ENCODE data around the gene TDG. TPM values are rescaled to one million over a fixed set of nuclear protein-coding genes. Genes with fewer than 3 reads are reported as not detected.

TDG gene
- polyA plus RNA-seq, 1 donor (not counting 4 experiments of a cell fraction or from before 2014, with no cell fraction given): 35.6 TPM

DNA sequence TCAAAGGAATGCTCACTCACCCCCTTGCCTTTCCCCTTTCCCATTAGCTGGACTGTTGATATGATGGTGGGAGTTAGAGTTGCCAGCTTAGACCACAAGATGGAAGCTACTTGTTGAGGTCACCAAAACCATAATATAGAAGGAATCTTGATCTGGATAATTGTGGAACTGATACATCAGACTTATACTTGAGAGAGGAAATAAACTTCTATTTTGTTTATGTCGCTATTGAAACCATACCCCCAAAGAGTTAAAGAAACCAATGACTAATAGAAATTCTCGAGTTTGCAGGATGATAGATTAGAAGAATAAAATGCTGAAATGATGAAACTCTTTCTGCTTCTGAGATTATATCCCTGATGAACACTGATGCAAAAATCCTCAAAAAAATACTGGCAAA, 37.9 kb downstream of the TDG start:
- Histone ChIP-seq H3K9me1 (ENCODE audit: control insufficient read depth, extremely low read depth, insufficient read depth, low read length) (no peaks in the 10 kb centered on the region), H3K27me3 (ENCODE audit: control insufficient read depth, extremely low read depth, insufficient read depth, low read length) (peaks cover 4% of the 10 kb centered on the region), H3K36me3 (ENCODE audit: control insufficient read depth in 2 of 2, extremely low read depth in 1 of 2, insufficient read depth in 2 of 2, low read length in 2 of 2) (no peaks in the 10 kb centered on the region), H3K9me3 (ENCODE audit: control insufficient read depth, low read depth, low read length) (no peaks in the 10 kb centered on the region), H3K4me2 (ENCODE audit: control insufficient read depth, extremely low read depth, insufficient read depth, low read depth, low read length) (no peak overlapping the region), H3K4me1 (ENCODE audit: control insufficient read depth, extremely low read depth, insufficient read depth, low read length) (peaks cover 10% of the 10 kb centered on the region), H2AFZ (ENCODE audit: control insufficient read depth, low read length) (no peak overlapping the region), H3K4me3 (ENCODE audit: control insufficient read depth in 2 of 3, extremely low read depth in 1 of 3, insufficient read depth in 2 of 3, low read depth in 1 of 3, low read length in 3 of 3) (no peak overlapping the region), H3K27ac (ENCODE audit: control insufficient read depth, insufficient read depth, low read length) (no peak overlapping the region), H3K79me2 (ENCODE audit: control insufficient read depth, insufficient read depth, low read length) (no peaks in the 10 kb centered on the region), H3K9ac (ENCODE audit: control insufficient read depth, extremely low read depth, insufficient read depth, low read length) (no peak overlapping the region), H4K20me1 (ENCODE audit: control insufficient read depth, extremely low read depth, insufficient read depth, low read length) (no peaks in the 10 kb centered on the region)
- DNase-seq (ENCODE audit: low read depth, low spot score): no peak
- no peak for FAIRE-seq
- TF ChIP-seq EZH2 (IDR thresholded peaks at IDR 0.05; ENCODE audit: low read length) (no peak), CTCF (optimal IDR thresholded peaks at IDR 0.05 in 1 of 3, IDR thresholded peaks at IDR 0.05 in 1 of 3, conservative IDR thresholded peaks at IDR 0.05 in 1 of 3; ENCODE audit: extremely low read depth in 1 of 3, insufficient read depth in 2 of 3, low read length in 3 of 3) (no peak)
- dilution Hi-C loops (cut with MboI; ENCODE audit: extremely low pct_ligation_motif_present, low sequenced_read_pairs): no loop called here

GRCh38 chr12:104006929-104007328, 41.3 kb downstream of the TDG start:
- Histone ChIP-seq H3K27ac (ENCODE audit: control insufficient read depth, insufficient read depth, low read length) (no peak overlapping the region), H3K9me1 (ENCODE audit: control insufficient read depth, extremely low read depth, insufficient read depth, low read length) (no peaks in the 10 kb centered on the region), H3K27me3 (ENCODE audit: control insufficient read depth, extremely low read depth, insufficient read depth, low read length) (peaks cover under 1% of the 10 kb centered on the region), H3K4me2 (ENCODE audit: control insufficient read depth, extremely low read depth, insufficient read depth, low read depth, low read length) (peak overlapping the region; percentile 66), H3K4me3 (ENCODE audit: control insufficient read depth in 2 of 3, extremely low read depth in 1 of 3, insufficient read depth in 2 of 3, low read depth in 1 of 3, low read length in 3 of 3) (peak overlapping the region in 1 of 3 experiments; percentile 14), H3K4me1 (ENCODE audit: control insufficient read depth, extremely low read depth, insufficient read depth, low read length) (peaks cover 16% of the 10 kb centered on the region), H3K36me3 (ENCODE audit: control insufficient read depth in 2 of 2, extremely low read depth in 1 of 2, insufficient read depth in 2 of 2, low read length in 2 of 2) (no peaks in the 10 kb centered on the region), H3K9ac (ENCODE audit: control insufficient read depth, extremely low read depth, insufficient read depth, low read length) (no peak overlapping the region), H4K20me1 (ENCODE audit: control insufficient read depth, extremely low read depth, insufficient read depth, low read length) (no peaks in the 10 kb centered on the region), H3K9me3 (ENCODE audit: control insufficient read depth, low read depth, low read length) (no peaks in the 10 kb centered on the region), H2AFZ (ENCODE audit: control insufficient read depth, low read length) (no peak overlapping the region), H3K79me2 (ENCODE audit: control insufficient read depth, insufficient read depth, low read length) (no peaks in the 10 kb centered on the region)
- dilution Hi-C loops (cut with MboI; ENCODE audit: extremely low pct_ligation_motif_present, low sequenced_read_pairs): no loop called here
- peak; percentile 13 for DNase-seq (ENCODE audit: low read depth, low spot score)
- TF ChIP-seq CTCF (optimal IDR thresholded peaks at IDR 0.05 in 1 of 3, IDR thresholded peaks at IDR 0.05 in 1 of 3, conservative IDR thresholded peaks at IDR 0.05 in 1 of 3; ENCODE audit: extremely low read depth in 1 of 3, insufficient read depth in 2 of 3, low read length in 3 of 3) (no peak), EZH2 (IDR thresholded peaks at IDR 0.05; ENCODE audit: low read length) (no peak)
- no peak for FAIRE-seq

Measured in keratinocyte (primary cell).